HL-60 (cell line): Measurements from ENCODE around the gene EEF1AKMT3.

Experiments used
- DNase-seq, 2 experiments: peaks; one replicate each; pipeline ENCODE4 v3.0.0-alpha.2; 2010 to 2020; ENCODE audit warnings: low read depth in 1 of 2, low spot score in 1 of 2
- H3K27ac ChIP-seq: fragments of 250-450 bp; sonication (Bioruptor Pico); replicated peaks from 2 replicates; pipeline ENCODE4 v1.5.1; 2020; ENCODE audit warnings: mild to moderate bottlenecking, moderate library complexity
- H3K27me3 ChIP-seq: fragments of 250-450 bp; sonication (Bioruptor Pico); 2 replicates; pipeline ENCODE4 v1.5.1; 2021; ENCODE audit warnings: mild to moderate bottlenecking, moderate library complexity; ENCODE audit not compliant: insufficient read depth, poor library complexity, severe bottlenecking
- H3K4me3 ChIP-seq: replicated peaks from 2 replicates; pipeline ENCODE4 v1.5.1; 2011; ENCODE audit warnings: mild to moderate bottlenecking, control low read depth, low read length; ENCODE audit not compliant: insufficient read depth
- GABPA ChIP-seq: IDR thresholded peaks from 2 replicates; pipeline ENCODE4 v1.6.1; 2012; ENCODE audit warnings: low read depth
- POLR2AphosphoS5 ChIP-seq: IDR thresholded peaks from 2 replicates; pipeline ENCODE4 v1.6.1; 2012; ENCODE audit warnings: low read depth
- SPI1 ChIP-seq: IDR thresholded peaks from 2 replicates; pipeline ENCODE4 v1.6.1; 2012; ENCODE audit warnings: low read depth, mild to moderate bottlenecking, borderline replicate concordance
- TF ChIP-seq, protein P1 (sequence below): IDR thresholded peaks from one replicate; pipeline ENCODE4 v1.5.1; 2011; ENCODE audit warnings: low read length, control low read depth, inconsistent platforms; ENCODE audit not compliant: insufficient read depth
- TF ChIP-seq, protein P2 (sequence below): IDR thresholded peaks from 2 replicates; pipeline ENCODE4 v1.6.1; 2012; ENCODE audit warnings: low read depth; ENCODE audit not compliant: insufficient replicate concordance

Gene EEF1AKMT3

GRCh38 chr12:57737467-57738460, 34.6 kb upstream of the EEF1AKMT3 start:
- TF ChIP-seq, protein P1, sequence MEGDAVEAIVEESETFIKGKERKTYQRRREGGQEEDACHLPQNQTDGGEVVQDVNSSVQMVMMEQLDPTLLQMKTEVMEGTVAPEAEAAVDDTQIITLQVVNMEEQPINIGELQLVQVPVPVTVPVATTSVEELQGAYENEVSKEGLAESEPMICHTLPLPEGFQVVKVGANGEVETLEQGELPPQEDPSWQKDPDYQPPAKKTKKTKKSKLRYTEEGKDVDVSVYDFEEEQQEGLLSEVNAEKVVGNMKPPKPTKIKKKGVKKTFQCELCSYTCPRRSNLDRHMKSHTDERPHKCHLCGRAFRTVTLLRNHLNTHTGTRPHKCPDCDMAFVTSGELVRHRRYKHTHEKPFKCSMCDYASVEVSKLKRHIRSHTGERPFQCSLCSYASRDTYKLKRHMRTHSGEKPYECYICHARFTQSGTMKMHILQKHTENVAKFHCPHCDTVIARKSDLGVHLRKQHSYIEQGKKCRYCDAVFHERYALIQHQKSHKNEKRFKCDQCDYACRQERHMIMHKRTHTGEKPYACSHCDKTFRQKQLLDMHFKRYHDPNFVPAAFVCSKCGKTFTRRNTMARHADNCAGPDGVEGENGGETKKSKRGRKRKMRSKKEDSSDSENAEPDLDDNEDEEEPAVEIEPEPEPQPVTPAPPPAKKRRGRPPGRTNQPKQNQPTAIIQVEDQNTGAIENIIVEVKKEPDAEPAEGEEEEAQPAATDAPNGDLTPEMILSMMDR = no peak
- TF ChIP-seq SPI1 = no peak
- no peak for TF ChIP-seq POLR2AphosphoS5
- TF ChIP-seq GABPA = no peak
- TF ChIP-seq, protein P2, sequence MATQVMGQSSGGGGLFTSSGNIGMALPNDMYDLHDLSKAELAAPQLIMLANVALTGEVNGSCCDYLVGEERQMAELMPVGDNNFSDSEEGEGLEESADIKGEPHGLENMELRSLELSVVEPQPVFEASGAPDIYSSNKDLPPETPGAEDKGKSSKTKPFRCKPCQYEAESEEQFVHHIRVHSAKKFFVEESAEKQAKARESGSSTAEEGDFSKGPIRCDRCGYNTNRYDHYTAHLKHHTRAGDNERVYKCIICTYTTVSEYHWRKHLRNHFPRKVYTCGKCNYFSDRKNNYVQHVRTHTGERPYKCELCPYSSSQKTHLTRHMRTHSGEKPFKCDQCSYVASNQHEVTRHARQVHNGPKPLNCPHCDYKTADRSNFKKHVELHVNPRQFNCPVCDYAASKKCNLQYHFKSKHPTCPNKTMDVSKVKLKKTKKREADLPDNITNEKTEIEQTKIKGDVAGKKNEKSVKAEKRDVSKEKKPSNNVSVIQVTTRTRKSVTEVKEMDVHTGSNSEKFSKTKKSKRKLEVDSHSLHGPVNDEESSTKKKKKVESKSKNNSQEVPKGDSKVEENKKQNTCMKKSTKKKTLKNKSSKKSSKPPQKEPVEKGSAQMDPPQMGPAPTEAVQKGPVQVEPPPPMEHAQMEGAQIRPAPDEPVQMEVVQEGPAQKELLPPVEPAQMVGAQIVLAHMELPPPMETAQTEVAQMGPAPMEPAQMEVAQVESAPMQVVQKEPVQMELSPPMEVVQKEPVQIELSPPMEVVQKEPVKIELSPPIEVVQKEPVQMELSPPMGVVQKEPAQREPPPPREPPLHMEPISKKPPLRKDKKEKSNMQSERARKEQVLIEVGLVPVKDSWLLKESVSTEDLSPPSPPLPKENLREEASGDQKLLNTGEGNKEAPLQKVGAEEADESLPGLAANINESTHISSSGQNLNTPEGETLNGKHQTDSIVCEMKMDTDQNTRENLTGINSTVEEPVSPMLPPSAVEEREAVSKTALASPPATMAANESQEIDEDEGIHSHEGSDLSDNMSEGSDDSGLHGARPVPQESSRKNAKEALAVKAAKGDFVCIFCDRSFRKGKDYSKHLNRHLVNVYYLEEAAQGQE = no peak
- Histone ChIP-seq H3K27ac (no peak overlapping the region), H3K4me3 (no peak overlapping the region), H3K27me3 (no peaks in the 10 kb centered on the region)
- no peak for DNase-seq

DNA sequence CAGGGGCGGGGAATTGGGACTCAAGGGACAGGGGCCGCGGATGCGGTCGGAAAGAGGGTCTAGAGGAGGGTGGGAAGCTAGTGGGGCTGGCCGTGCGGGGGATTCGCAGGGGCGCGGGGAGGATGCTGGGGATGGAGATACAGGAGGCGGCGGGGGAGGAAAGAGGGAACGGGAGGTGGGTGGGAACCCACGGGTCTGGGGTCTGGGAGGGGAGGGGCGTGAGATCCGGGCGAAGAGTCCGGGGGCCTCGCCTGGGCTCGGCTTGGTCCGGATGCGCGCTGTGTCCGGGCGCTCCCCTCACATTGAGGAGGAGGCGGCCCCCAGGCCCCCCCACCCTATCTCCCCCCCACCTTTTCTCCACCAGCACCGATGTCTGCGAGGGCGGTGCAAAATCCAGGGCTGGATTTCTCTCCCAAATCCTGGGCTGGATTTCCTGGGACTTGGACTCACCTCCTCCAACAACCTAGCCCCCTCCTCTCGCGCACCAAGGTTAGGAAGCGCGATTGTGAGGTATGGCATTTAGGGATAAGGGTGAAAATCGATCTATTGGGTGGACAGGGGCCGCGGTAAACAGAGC, 33.7 kb upstream of the EEF1AKMT3 start, which contains the start of gene AGAP2:
AGAP2 (minus strand) TSS at position 82 of the 577 bp plus-strand sequence. CDS start 496 bp downstream, outside the sequence.
- Histone ChIP-seq H3K27ac (no peak within 1 kb of the TSS), H3K4me3 (no peak within 1 kb of the TSS), H3K27me3 (no peaks in the 10 kb centered on the region)
- DNase-seq = no peak
- TF ChIP-seq SPI1 (no peak), GABPA (no peak), POLR2AphosphoS5 (no peak)
- TF ChIP-seq, protein P1 = no peak
- TF ChIP-seq, protein P2 = no peak

GRCh38 chr12:57739387-57739786, 33.0 kb upstream of the EEF1AKMT3 start:
- TF ChIP-seq, protein P1 = no peak
- TF ChIP-seq GABPA = no peak
- TF ChIP-seq POLR2AphosphoS5 = no peak
- Histone ChIP-seq H3K27me3 (no peaks in the 10 kb centered on the region), H3K27ac (no peak overlapping the region), H3K4me3 (no peak overlapping the region)
- DNase-seq = no peak
